PC-3 (cell line): Measurements from ENCODE around the gene TCERG1L. TPM values are rescaled to one million over a fixed set of nuclear protein-coding genes. Genes with fewer than 3 reads are reported as not detected.

Experiments used
- ATAC-seq: fragments of 200-7000 bp; cut with Tn5 transposase; 2 replicates; pipeline ENCODE4 v1.9.1; 2020; ENCODE audit warnings: mild to moderate bottlenecking, moderate library complexity
- BruUV-seq: library from RNA; stranded (reverse); fragments of 400-500 nt; replicated peaks from 2 replicates; lab custom pipeline; 2021; lab: Mats Ljungman, UMichigan
- CTCF ChIA-PET: fragments of 300-600 bp; sonication (Branson Sonifier 250); formaldehyde crosslinking; loops from one replicate; lab custom pipeline; 2022; ENCODE audit warnings: antibody characterized with exemption; lab: Charles Lee
- POLR2A ChIA-PET: fragments of 300-600 bp; sonication (Branson Sonifier 250); formaldehyde crosslinking; loops from one replicate; lab custom pipeline; 2022; ENCODE audit warnings: antibody characterized with exemption; ENCODE audit not compliant: unreplicated experiment; lab: Charles Lee
- DNase-seq: peaks from one replicate; pipeline ENCODE4 v3.0.0-alpha.2; 2015
- H2AFZ ChIP-seq: fragments of 300-600 bp; sonication (generic); 2 replicates; pipeline ENCODE4 v1.6.0; 2016; ENCODE audit warnings: antibody characterized with exemption, low read length
- H3F3A ChIP-seq: fragments of 300-600 bp; sonication (generic); one replicate; pipeline ENCODE4 v1.6.0; 2017; ENCODE audit warnings: antibody characterized with exemption, low read length, control low read depth, mild to moderate bottlenecking; ENCODE audit not compliant: unreplicated experiment
- H3K27ac ChIP-seq: fragments of 300-600 bp; sonication (generic); 2 replicates; pipeline ENCODE4 v1.5.1; 2016; ENCODE audit warnings: mild to moderate bottlenecking, low read length
- H3K27me3 ChIP-seq: fragments of 300-600 bp; sonication (generic); 2 replicates; pipeline ENCODE4 v1.6.1; 2016; ENCODE audit warnings: low read length, mixed read lengths
- H3K36me3 ChIP-seq: fragments of 300-600 bp; sonication (generic); 2 replicates; pipeline ENCODE4 v1.6.1; 2016; ENCODE audit warnings: low read depth, mixed run types, low read length, mixed read lengths
- H3K4me1 ChIP-seq: fragments of 300-600 bp; sonication (generic); 2 replicates; pipeline ENCODE4 v1.5.1; 2016; ENCODE audit warnings: low read length; ENCODE audit not compliant: insufficient read depth
- H3K4me2 ChIP-seq: fragments of 300-600 bp; sonication (generic); 2 replicates; pipeline ENCODE4 v1.6.0; 2016; ENCODE audit warnings: low read length
- H3K4me3 ChIP-seq: fragments of 300-600 bp; sonication (generic); 2 replicates; pipeline ENCODE4 v1.5.1; 2016; ENCODE audit warnings: mild to moderate bottlenecking, low read length, mixed read lengths
- H3K79me2 ChIP-seq: fragments of 300-600 bp; sonication (generic); 2 replicates; pipeline ENCODE4 v1.6.1; 2017; ENCODE audit warnings: low read length, mixed read lengths
- H3K9ac ChIP-seq: fragments of 300-600 bp; sonication (generic); 2 replicates; pipeline ENCODE4 v1.6.0; 2016; ENCODE audit warnings: mild to moderate bottlenecking, low read length
- H3K9me2 ChIP-seq: fragments of 300-600 bp; sonication (generic); replicated peaks from 2 replicates; pipeline ENCODE4 v1.6.1; 2016; ENCODE audit warnings: mixed run types, low read length, mixed read lengths
- H3K9me3 ChIP-seq: fragments of 300-600 bp; sonication (generic); 2 replicates; pipeline ENCODE4 v1.6.1; 2016; ENCODE audit warnings: low read length, mixed read lengths
- H4K20me1 ChIP-seq: fragments of 300-600 bp; sonication (generic); 2 replicates; pipeline ENCODE4 v1.6.1; 2016; ENCODE audit warnings: low read length, mixed read lengths
- EZH2 ChIP-seq: fragments of 300-600 bp; sonication (generic); IDR thresholded peaks from one replicate; pipeline ENCODE4 v1.6.1; 2017; ENCODE audit warnings: antibody characterized with exemption, mild to moderate bottlenecking, low read length; ENCODE audit not compliant: unreplicated experiment
- EZH2phosphoT487 ChIP-seq: fragments of 300-600 bp; sonication (generic); IDR thresholded peaks from 2 replicates; pipeline ENCODE4 v1.6.1; 2018; ENCODE audit warnings: mild to moderate bottlenecking, antibody characterized with exemption, low read length, borderline replicate concordance
- intact Hi-C: fragments of 100-400 bp; cut with micrococcal nuclease; formaldehyde crosslinking; loops from 2 replicates; pipeline ENCODE4 v1.9.0; 2023
- total RNA-seq: library from RNA; depleted of rRNA; stranded (reverse); fragments of >200 nt; gene quantifications from 2 replicates; pipeline ENCODE4 v1.2.3, GENCODE V29; 2014
- TF ChIP-seq, protein P1 (sequence below): fragments of 300-600 bp; sonication (generic); conservative IDR thresholded peaks from 2 replicates; pipeline ENCODE4 v1.5.1; 2017; ENCODE audit warnings: antibody characterized with exemption, low read depth, mild to moderate bottlenecking, low read length

TCERG1L gene
- total RNA-seq, 1 experiment from 2014 or later, result not detected

DNA sequence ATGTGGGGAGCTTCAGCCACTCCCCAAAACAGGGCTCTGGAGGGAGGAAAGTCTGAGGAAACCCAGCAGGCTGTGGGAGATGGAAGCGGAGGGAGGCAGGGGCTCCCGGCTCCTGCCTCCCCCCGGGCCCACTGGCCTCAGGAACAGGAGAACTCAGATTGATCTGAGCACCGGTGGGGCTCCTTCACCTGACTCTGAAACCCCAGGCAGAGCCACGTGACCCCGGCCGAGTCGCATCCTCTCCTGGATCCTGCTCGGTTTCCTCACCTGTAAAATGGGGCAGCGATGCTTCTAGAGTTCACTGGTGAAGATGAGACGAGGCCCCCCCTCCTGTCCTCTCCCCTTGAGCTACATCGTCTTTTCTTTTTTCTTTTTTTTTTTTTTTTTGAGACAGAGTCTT is 33.6 kb downstream of the TCERG1L start:
- no peak overlapping the region for H3K4me3 ChIP-seq
- no peak overlapping the region for H3K9ac ChIP-seq
- no peaks in the 10 kb centered on the region for H3K9me2 ChIP-seq
- intact Hi-C loops, result no loop called here
- H3K79me2 ChIP-seq, result no peaks in the 10 kb centered on the region
- ChIA-PET CTCF (no interaction called here), POLR2A (no interaction called here)
- DNase-seq (no peak), ATAC-seq (no peak)
- no peak overlapping the region for H2AFZ ChIP-seq
- H4K20me1 ChIP-seq, result no peaks in the 10 kb centered on the region
- no peaks in the 10 kb centered on the region for H3K4me1 ChIP-seq
- H3K27ac ChIP-seq, result no peak overlapping the region
- no peaks in the 10 kb centered on the region for H3F3A ChIP-seq
- TF ChIP-seq, protein P1, sequence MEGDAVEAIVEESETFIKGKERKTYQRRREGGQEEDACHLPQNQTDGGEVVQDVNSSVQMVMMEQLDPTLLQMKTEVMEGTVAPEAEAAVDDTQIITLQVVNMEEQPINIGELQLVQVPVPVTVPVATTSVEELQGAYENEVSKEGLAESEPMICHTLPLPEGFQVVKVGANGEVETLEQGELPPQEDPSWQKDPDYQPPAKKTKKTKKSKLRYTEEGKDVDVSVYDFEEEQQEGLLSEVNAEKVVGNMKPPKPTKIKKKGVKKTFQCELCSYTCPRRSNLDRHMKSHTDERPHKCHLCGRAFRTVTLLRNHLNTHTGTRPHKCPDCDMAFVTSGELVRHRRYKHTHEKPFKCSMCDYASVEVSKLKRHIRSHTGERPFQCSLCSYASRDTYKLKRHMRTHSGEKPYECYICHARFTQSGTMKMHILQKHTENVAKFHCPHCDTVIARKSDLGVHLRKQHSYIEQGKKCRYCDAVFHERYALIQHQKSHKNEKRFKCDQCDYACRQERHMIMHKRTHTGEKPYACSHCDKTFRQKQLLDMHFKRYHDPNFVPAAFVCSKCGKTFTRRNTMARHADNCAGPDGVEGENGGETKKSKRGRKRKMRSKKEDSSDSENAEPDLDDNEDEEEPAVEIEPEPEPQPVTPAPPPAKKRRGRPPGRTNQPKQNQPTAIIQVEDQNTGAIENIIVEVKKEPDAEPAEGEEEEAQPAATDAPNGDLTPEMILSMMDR, result no peak
- TF ChIP-seq EZH2phosphoT487, result no peak
- no peak for TF ChIP-seq EZH2
- BruUV-seq, result no TSS peak
- H3K4me2 ChIP-seq, result no peak overlapping the region
- H3K36me3 ChIP-seq, result no peaks in the 10 kb centered on the region
- no peaks in the 10 kb centered on the region for H3K27me3 ChIP-seq
- no peaks in the 10 kb centered on the region for H3K9me3 ChIP-seq

DNA sequence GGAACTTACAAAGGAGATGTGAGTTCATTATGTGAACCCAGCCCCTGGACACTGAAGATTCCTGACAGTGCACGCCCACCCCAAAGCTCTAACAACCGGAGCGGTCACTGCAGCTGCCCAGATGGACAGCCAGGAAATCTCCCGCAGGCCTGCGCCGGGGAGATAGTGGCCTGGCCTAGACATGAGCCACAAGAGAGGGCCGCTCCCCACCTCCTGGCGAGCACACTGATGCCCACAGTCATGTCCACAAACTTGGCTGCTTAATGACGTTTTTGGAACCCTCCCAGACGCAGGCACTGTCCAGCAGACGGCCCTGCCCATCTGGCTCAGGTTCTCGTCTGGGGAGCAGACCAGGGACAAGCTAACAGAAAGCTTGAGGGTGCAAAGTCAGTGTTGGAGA is 34.2 kb downstream of the TCERG1L start:
- H4K20me1 ChIP-seq, result no peaks in the 10 kb centered on the region
- H2AFZ ChIP-seq, result no peak overlapping the region
- DNase-seq (no peak), ATAC-seq (no peak)
- CTCF ChIA-PET, result no interaction called here
- no peaks in the 10 kb centered on the region for H3K36me3 ChIP-seq
- TF ChIP-seq EZH2, result no peak
- TF ChIP-seq, protein P1, result no peak
- TF ChIP-seq EZH2phosphoT487, result no peak
- no peaks in the 10 kb centered on the region for H3F3A ChIP-seq
- no peaks in the 10 kb centered on the region for H3K9me2 ChIP-seq
- H3K9me3 ChIP-seq, result no peaks in the 10 kb centered on the region
- BruUV-seq, result no TSS peak
- POLR2A ChIA-PET, result no interaction called here
- no peaks in the 10 kb centered on the region for H3K4me1 ChIP-seq
- no peak overlapping the region for H3K4me2 ChIP-seq
- no peak overlapping the region for H3K27ac ChIP-seq
- no peaks in the 10 kb centered on the region for H3K79me2 ChIP-seq
- no peak overlapping the region for H3K9ac ChIP-seq
- H3K27me3 ChIP-seq, result no peaks in the 10 kb centered on the region
- no peak overlapping the region for H3K4me3 ChIP-seq
- intact Hi-C loops, result no loop called here

DNA sequence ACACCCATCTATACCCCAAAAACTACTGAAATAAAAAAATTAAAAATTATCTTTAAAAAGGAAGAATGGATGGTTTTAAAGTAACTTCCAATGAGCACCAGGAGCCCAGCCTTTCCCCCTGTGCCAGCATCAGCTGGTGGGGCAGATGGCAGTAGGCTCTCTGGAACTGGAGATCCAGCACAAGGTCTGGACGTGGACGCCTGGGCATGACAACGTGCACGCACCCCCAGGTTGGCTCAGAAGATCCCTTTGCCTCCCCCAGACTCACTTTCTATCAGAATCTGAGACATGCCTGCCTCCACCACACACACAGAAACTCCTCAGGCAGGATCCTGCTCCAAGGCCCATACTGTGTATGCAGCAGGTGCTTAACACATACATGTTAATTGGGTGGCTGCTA is 35.8 kb downstream of the TCERG1L start:
- Histone ChIP-seq H3F3A (no peaks in the 10 kb centered on the region), H3K36me3 (no peaks in the 10 kb centered on the region), H3K9ac (no peak overlapping the region), H4K20me1 (no peaks in the 10 kb centered on the region), H3K4me3 (no peak overlapping the region), H3K27ac (no peak overlapping the region), H3K9me3 (no peaks in the 10 kb centered on the region), H3K4me1 (no peaks in the 10 kb centered on the region), H3K9me2 (no peaks in the 10 kb centered on the region), H3K4me2 (no peak overlapping the region), H3K27me3 (no peaks in the 10 kb centered on the region), H3K79me2 (no peaks in the 10 kb centered on the region), H2AFZ (no peak overlapping the region)
- no TSS peak for BruUV-seq
- ATAC-seq, result no peak
- TF ChIP-seq, protein P1, result no peak
- TF ChIP-seq EZH2 (no peak), EZH2phosphoT487 (no peak)
- ChIA-PET CTCF (no interaction called here), POLR2A (no interaction called here)
- intact Hi-C loops, result no loop called here
- DNase-seq, result no peak
